ENCODE results near the gene TMEM221.
"Not testable (repeated sequence)": the region's sequence is repeated elsewhere in the genome, so short reads cannot be mapped to it uniquely, and the experiment has no call there.

Gene TMEM221

GRCh38 chr19:17475541-17476115 is 27.2 kb upstream of the TMEM221 start:
- DNase-seq (no peak), ATAC-seq (ENCODE audit: insufficient read depth, low read depth) (no peak)
- H3K27me3 ChIP-seq (ENCODE audit: insufficient read depth, low read length, poor library complexity) = no peaks in the 10 kb centered on the region
- no peak overlapping the region for H3K4me3 ChIP-seq (ENCODE audit: low read depth in 1 of 2, low read length in 2 of 2)
- no peak overlapping the region for H2AFZ ChIP-seq (ENCODE audit: low read depth, low read length)
- H3K4me2 ChIP-seq (ENCODE audit: insufficient read depth, low read length) = no peak overlapping the region
- H3K4me1 ChIP-seq (ENCODE audit: insufficient read depth, low read length) = peaks cover 13% of the 10 kb centered on the region
- no peaks in the 10 kb centered on the region for H3K79me2 ChIP-seq (ENCODE audit: insufficient read depth, low read length)
- no peaks in the 10 kb centered on the region for H3K36me3 ChIP-seq (ENCODE audit: insufficient read depth, low read length)
- TF ChIP-seq, protein P1, sequence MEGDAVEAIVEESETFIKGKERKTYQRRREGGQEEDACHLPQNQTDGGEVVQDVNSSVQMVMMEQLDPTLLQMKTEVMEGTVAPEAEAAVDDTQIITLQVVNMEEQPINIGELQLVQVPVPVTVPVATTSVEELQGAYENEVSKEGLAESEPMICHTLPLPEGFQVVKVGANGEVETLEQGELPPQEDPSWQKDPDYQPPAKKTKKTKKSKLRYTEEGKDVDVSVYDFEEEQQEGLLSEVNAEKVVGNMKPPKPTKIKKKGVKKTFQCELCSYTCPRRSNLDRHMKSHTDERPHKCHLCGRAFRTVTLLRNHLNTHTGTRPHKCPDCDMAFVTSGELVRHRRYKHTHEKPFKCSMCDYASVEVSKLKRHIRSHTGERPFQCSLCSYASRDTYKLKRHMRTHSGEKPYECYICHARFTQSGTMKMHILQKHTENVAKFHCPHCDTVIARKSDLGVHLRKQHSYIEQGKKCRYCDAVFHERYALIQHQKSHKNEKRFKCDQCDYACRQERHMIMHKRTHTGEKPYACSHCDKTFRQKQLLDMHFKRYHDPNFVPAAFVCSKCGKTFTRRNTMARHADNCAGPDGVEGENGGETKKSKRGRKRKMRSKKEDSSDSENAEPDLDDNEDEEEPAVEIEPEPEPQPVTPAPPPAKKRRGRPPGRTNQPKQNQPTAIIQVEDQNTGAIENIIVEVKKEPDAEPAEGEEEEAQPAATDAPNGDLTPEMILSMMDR (IDR thresholded peaks at IDR 0.05; ENCODE audit: borderline replicate concordance, extremely low read depth, low read length, poor library complexity, severe bottlenecking) = no peak
- TF ChIP-seq EZH2 (IDR thresholded peaks at IDR 0.05; ENCODE audit: borderline replicate concordance, low read depth, low read length, severe bottlenecking) = no peak
- no peak overlapping the region for H3K9ac ChIP-seq (ENCODE audit: low read depth, low read length)
- H3K27ac ChIP-seq (ENCODE audit: low read length) = no peak overlapping the region
- no peaks in the 10 kb centered on the region for H3K9me3 ChIP-seq (ENCODE audit: insufficient read depth, low read length, severe bottlenecking)
- H4K20me1 ChIP-seq (ENCODE audit: insufficient read depth, low read length) = no peaks in the 10 kb centered on the region

DNA sequence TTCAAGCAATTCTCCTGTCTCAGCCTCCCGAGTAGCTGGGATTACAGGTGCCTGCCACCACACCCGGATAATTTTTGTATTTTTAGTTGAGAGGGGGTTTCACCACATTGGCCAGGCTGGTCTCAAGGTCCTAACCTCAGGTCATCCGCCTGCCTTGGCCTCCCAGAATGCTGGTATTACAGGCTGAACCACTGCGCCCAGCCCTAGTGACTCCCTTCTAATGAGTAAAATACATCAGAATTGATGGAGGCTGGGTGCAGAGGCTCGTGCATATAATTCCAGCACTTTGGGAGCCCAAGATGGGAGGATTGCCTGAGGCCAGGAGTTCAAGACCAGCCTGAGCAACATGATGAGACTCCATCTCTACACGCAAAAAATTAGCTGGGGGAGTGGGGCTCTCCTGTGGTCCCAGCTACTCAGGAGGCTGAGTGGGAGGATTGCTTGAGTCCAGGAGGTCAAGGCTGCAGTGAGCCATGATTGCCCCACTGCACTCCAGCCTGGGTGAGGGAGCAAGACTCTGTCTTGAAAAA is 26.6 kb upstream of the TMEM221 start:
- peaks cover 15% of the 10 kb centered on the region for H3K4me1 ChIP-seq (ENCODE audit: insufficient read depth, low read length)
- not testable (repeated sequence) for H3K9me3 ChIP-seq (ENCODE audit: insufficient read depth, low read length, severe bottlenecking); H3K36me3 ChIP-seq (ENCODE audit: insufficient read depth, low read length); H3K79me2 ChIP-seq (ENCODE audit: insufficient read depth, low read length); DNase-seq; H3K4me2 ChIP-seq (ENCODE audit: insufficient read depth, low read length); H2AFZ ChIP-seq (ENCODE audit: low read depth, low read length); H4K20me1 ChIP-seq (ENCODE audit: insufficient read depth, low read length); H3K4me3 ChIP-seq (ENCODE audit: low read depth in 1 of 2, low read length in 2 of 2); ATAC-seq (ENCODE audit: insufficient read depth, low read depth); H3K27me3 ChIP-seq (ENCODE audit: insufficient read depth, low read length, poor library complexity); H3K9ac ChIP-seq (ENCODE audit: low read depth, low read length); H3K27ac ChIP-seq (ENCODE audit: low read length)

DNA sequence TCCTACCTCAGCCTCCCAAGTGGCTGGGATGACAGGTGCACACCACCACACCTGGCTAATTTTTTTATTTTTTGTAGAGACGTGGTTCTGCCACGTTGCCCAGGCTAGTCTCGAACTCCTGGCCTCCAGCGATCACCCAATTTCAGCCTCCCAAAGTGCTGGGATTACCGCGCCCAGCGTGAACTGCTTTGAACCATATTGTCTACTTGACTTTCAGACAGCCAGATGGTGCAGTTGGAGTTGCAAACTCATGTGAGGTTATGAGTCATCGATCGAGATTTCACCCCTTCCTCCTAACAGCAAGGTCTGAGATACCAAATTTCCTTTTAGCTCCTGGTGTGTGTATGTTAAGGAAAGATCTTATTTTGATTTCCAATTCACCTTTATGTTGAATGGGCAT is 24.6 kb upstream of the TMEM221 start:
- H3K79me2 ChIP-seq (ENCODE audit: insufficient read depth, low read length) = no peaks in the 10 kb centered on the region
- no peak for ATAC-seq (ENCODE audit: insufficient read depth, low read depth)
- no peaks in the 10 kb centered on the region for H3K36me3 ChIP-seq (ENCODE audit: insufficient read depth, low read length)
- H3K9ac ChIP-seq (ENCODE audit: low read depth, low read length) = no peak overlapping the region
- H3K4me3 ChIP-seq (ENCODE audit: low read depth in 1 of 2, low read length in 2 of 2) = no peak overlapping the region
- H3K4me1 ChIP-seq (ENCODE audit: insufficient read depth, low read length) = peaks cover 18% of the 10 kb centered on the region
- no peak overlapping the region for H2AFZ ChIP-seq (ENCODE audit: low read depth, low read length)
- no peaks in the 10 kb centered on the region for H3K9me3 ChIP-seq (ENCODE audit: insufficient read depth, low read length, severe bottlenecking)
- no peaks in the 10 kb centered on the region for H3K27me3 ChIP-seq (ENCODE audit: insufficient read depth, low read length, poor library complexity)
- no peak for DNase-seq
- no peak overlapping the region for H3K4me2 ChIP-seq (ENCODE audit: insufficient read depth, low read length)
- TF ChIP-seq, protein P1 (IDR thresholded peaks at IDR 0.05; ENCODE audit: borderline replicate concordance, extremely low read depth, low read length, poor library complexity, severe bottlenecking) = no peak
- no peak for TF ChIP-seq EZH2 (IDR thresholded peaks at IDR 0.05; ENCODE audit: borderline replicate concordance, low read depth, low read length, severe bottlenecking)
- no peaks in the 10 kb centered on the region for H4K20me1 ChIP-seq (ENCODE audit: insufficient read depth, low read length)
- H3K27ac ChIP-seq (ENCODE audit: low read length) = no peak overlapping the region

DNA sequence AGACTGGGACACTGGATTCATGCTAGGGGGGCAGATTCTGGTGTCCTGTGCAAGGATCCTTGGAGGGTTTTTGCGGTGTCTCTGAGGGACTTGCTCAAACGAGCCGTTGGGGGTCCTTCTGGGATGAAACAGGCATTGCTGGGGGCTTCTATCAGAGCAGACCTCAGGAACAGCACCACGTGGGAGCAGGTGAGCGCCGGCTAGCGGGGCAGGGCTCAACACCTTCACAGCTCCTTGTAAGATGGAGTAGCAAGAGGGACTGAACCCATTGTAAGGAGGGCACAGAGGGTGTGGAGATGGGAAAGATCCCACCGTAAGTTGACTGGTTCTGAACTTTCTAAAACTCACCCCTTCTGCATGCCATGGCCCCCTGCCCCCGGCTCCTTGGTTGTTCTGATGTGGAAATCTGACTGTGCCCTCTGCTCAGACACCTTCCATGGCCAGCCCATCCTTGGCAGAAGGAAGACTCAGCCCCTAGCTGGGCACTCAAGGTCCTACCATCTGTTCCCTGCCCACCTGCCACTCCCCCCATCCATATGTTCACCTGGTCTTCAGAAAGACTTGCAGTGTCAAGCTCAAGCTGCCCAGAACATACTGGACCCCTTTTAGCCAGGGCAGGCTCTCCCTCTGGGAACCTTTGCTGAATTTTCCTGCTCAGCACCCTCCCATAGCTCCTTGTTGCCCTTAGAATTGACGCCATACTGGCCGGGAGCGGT is 23.1 kb upstream of the TMEM221 start:
- peak overlapping the region; percentile 66 for H2AFZ ChIP-seq (ENCODE audit: low read depth, low read length)
- H3K9ac ChIP-seq (ENCODE audit: low read depth, low read length) = peak overlapping the region; percentile 66
- H3K4me2 ChIP-seq (ENCODE audit: insufficient read depth, low read length) = peak overlapping the region; percentile 98
- H4K20me1 ChIP-seq (ENCODE audit: insufficient read depth, low read length) = no peaks in the 10 kb centered on the region
- no peak for ATAC-seq (ENCODE audit: insufficient read depth, low read depth)
- no peaks in the 10 kb centered on the region for H3K27me3 ChIP-seq (ENCODE audit: insufficient read depth, low read length, poor library complexity)
- DNase-seq = no peak
- H3K4me1 ChIP-seq (ENCODE audit: insufficient read depth, low read length) = peaks cover 18% of the 10 kb centered on the region
- H3K4me3 ChIP-seq (ENCODE audit: low read depth in 1 of 2, low read length in 2 of 2) = peak overlapping the region; percentile 31 to 78; a peak in 3 of 4 replicates
- TF ChIP-seq EZH2 (IDR thresholded peaks at IDR 0.05; ENCODE audit: borderline replicate concordance, low read depth, low read length, severe bottlenecking) = no peak
- TF ChIP-seq, protein P1 (IDR thresholded peaks at IDR 0.05; ENCODE audit: borderline replicate concordance, extremely low read depth, low read length, poor library complexity, severe bottlenecking) = no peak
- no peaks in the 10 kb centered on the region for H3K36me3 ChIP-seq (ENCODE audit: insufficient read depth, low read length)
- peak overlapping the region; percentile 41; the same call in 1 of the 2 replicates for H3K27ac ChIP-seq (ENCODE audit: low read length)
- H3K9me3 ChIP-seq (ENCODE audit: insufficient read depth, low read length, severe bottlenecking) = no peaks in the 10 kb centered on the region
- H3K79me2 ChIP-seq (ENCODE audit: insufficient read depth, low read length) = no peaks in the 10 kb centered on the region

Measured in DND-41 (cell line).